Tibial nerve (tissue), 4 donors: Measurements from ENCODE around the gene IQSEC3. TPM values are rescaled to one million over a fixed set of nuclear protein-coding genes. Genes with fewer than 3 reads are reported as not detected.

Experiments used
- DNase-seq, 2 donors: peaks; one replicate each; pipeline ENCODE4 v3.0.0-alpha.2; 2019; ENCODE audit warnings: low spot score in 2 of 2
- H3K27ac ChIP-seq, 4 donors: fragments of 200-600 bp; sonication (generic) in 3 of 4; one replicate each; pipeline ENCODE4 v1.5.1; 2017 to 2019; ENCODE audit warnings: mild to moderate bottlenecking in 1 of 4
- H3K27me3 ChIP-seq, 2 donors: fragments of 200-600 bp; sonication (generic) in 1 of 2; one replicate each; pipeline versions ENCODE4 v1.5.1 to v1.6.0; 2017 to 2019
- H3K36me3 ChIP-seq, 3 donors: fragments of 200-600 bp; sonication (generic); one replicate each; pipeline ENCODE4 v1.5.1; 2018 to 2019
- H3K4me1 ChIP-seq, 4 donors: fragments of 200-600 bp; sonication (generic) in 3 of 4; one replicate each; pipeline ENCODE4 v1.5.1; 2017 to 2019
- H3K4me3 ChIP-seq, 4 donors: fragments of 200-600 bp; sonication (generic) in 3 of 4; one replicate each; pipeline ENCODE4 v1.5.1; 2017 to 2019; ENCODE audit warnings: mild to moderate bottlenecking in 1 of 4, moderate library complexity in 1 of 4
- H3K9me3 ChIP-seq, 4 donors: fragments of 200-600 bp; sonication (generic) in 3 of 4; one replicate each; pipeline ENCODE4 v1.5.1; 2017 to 2019
- CTCF ChIP-seq, 5 experiments: fragments of 200-600 bp in 3 of 5; fragments of 450-650 bp in 2 of 5; sonication (generic) in 3 of 5; IDR thresholded peaks; one replicate each; pipeline ENCODE4 v1.5.1; 2016 to 2019; ENCODE audit warnings: antibody characterized with exemption in 5 of 5, mild to moderate bottlenecking in 3 of 5, moderate library complexity in 2 of 5
- EP300 ChIP-seq, 2 donors: sonication (generic); formaldehyde crosslinking; IDR thresholded peaks; one replicate each; pipeline ENCODE4 v1.6.1; 2017; ENCODE audit warnings: antibody characterized with exemption in 2 of 2, mild to moderate bottlenecking in 1 of 2
- POLR2A ChIP-seq, 2 donors: fragments of 450-650 bp; IDR thresholded peaks; one replicate each; pipeline ENCODE4 v1.6.1; 2017; ENCODE audit warnings: antibody characterized with exemption in 2 of 2, mild to moderate bottlenecking in 2 of 2, moderate library complexity in 2 of 2
- WGBS, 2 donors: methylation state at CpG; one replicate each; pipeline ENCODE4 v1.1.5; 2018; 5-methylcytosine and 5-hydroxymethylcytosine counted together
- total RNA-seq, 4 donors: library from RNA; depleted of rRNA; stranded (reverse); fragments of >200 nt; gene quantifications; one replicate each; pipeline ENCODE4 v1.1.0, GENCODE V29; 2016

Gene IQSEC3
- total RNA-seq, 4 donors from 2014 or later, result 0.84 to 6.5 (median 1.6) TPM

- no peak overlapping the region for H3K4me3 ChIP-seq
- peaks cover 0 to 7% of the 10 kb centered on the region in 2 donors for H3K27me3 ChIP-seq
- H3K36me3 ChIP-seq, result no peaks in the 10 kb centered on the region
- DNase-seq, result no peak
- H3K27ac ChIP-seq, result no peak overlapping the region
- H3K9me3 ChIP-seq, result no peaks in the 10 kb centered on the region
- TF ChIP-seq POLR2A (IDR thresholded peaks at IDR 0.05), result no peak
- no peak for TF ChIP-seq CTCF (IDR thresholded peaks at IDR 0.05)
- TF ChIP-seq EP300 (IDR thresholded peaks at IDR 0.05), result no peak
- 68% methylated on average over 25 to 29 of the region's 29 CpGs for WGBS, 2 donors
- H3K4me1 ChIP-seq, result peaks cover 0 to 32% (median 0%) of the 10 kb centered on the region in 4 donors
Measured at GRCh38 chr12:170371-171225, 104.0 kb downstream of the IQSEC3 start.

GRCh38 chr12:171276-171675, 104.7 kb downstream of the IQSEC3 start:
- 85 to 87% methylated on average over 10 of the region's 10 CpGs for WGBS, 2 donors
- TF ChIP-seq EP300 (IDR thresholded peaks at IDR 0.05), result no peak
- TF ChIP-seq CTCF (IDR thresholded peaks at IDR 0.05), result no peak
- no peak for TF ChIP-seq POLR2A (IDR thresholded peaks at IDR 0.05)
- peaks cover 0 to 35% (median 0%) of the 10 kb centered on the region in 4 donors for H3K4me1 ChIP-seq
- no peaks in the 10 kb centered on the region for H3K36me3 ChIP-seq
- no peak overlapping the region for H3K27ac ChIP-seq
- H3K9me3 ChIP-seq, result no peaks in the 10 kb centered on the region
- H3K27me3 ChIP-seq, result peaks cover 0 to 7% of the 10 kb centered on the region in 2 donors
- no peak overlapping the region for H3K4me3 ChIP-seq
- no peak for DNase-seq

GRCh38 chr12:171743-172676, 105.4 kb downstream of the IQSEC3 start:
- peaks cover 0 to 43% (median 0%) of the 10 kb centered on the region in 4 donors for H3K4me1 ChIP-seq
- no peak overlapping the region for H3K27ac ChIP-seq
- DNase-seq, result no peak
- H3K9me3 ChIP-seq, result no peaks in the 10 kb centered on the region
- peaks cover 0 to 7% of the 10 kb centered on the region in 2 donors for H3K27me3 ChIP-seq
- WGBS, 2 donors, result 60 to 64% methylated on average over 18 of the region's 18 CpGs
- no peaks in the 10 kb centered on the region for H3K36me3 ChIP-seq
- TF ChIP-seq EP300 (IDR thresholded peaks at IDR 0.05) (no peak), POLR2A (IDR thresholded peaks at IDR 0.05) (no peak), CTCF (IDR thresholded peaks at IDR 0.05) (no peak)
- no peak overlapping the region for H3K4me3 ChIP-seq

- 74 to 78% methylated on average over 13 to 15 of the region's 15 CpGs for WGBS, 2 donors
- H3K27me3 ChIP-seq, result peaks cover 0 to 7% of the 10 kb centered on the region in 2 donors
- TF ChIP-seq POLR2A (IDR thresholded peaks at IDR 0.05), result no peak
- TF ChIP-seq CTCF (IDR thresholded peaks at IDR 0.05), result no peak
- no peak for TF ChIP-seq EP300 (IDR thresholded peaks at IDR 0.05)
- H3K4me3 ChIP-seq, result no peak overlapping the region
- DNase-seq, result no peak
- H3K4me1 ChIP-seq, result peaks cover 0 to 43% (median 0%) of the 10 kb centered on the region in 4 donors
- H3K9me3 ChIP-seq, result no peaks in the 10 kb centered on the region
- H3K36me3 ChIP-seq, result no peaks in the 10 kb centered on the region
- no peak overlapping the region for H3K27ac ChIP-seq
Measured at GRCh38 chr12:172732-173161, 106.2 kb downstream of the IQSEC3 start.
